Duodenal mucosa (tissue), 2 donors: ENCODE results near the gene CBL.

ENCODE experiments used
- H3K27ac ChIP-seq: one replicate; pipeline ENCODE4 v1.7.0; 2013; ENCODE audit warnings: low read depth, low read length
- H3K27me3 ChIP-seq, 2 donors: one replicate each; pipeline ENCODE4 v1.7.0; 2013; ENCODE audit warnings: low read length in 2 of 2, control low read depth in 1 of 2; ENCODE audit not compliant: insufficient read depth in 2 of 2, control insufficient read depth in 1 of 2
- H3K36me3 ChIP-seq, 2 donors: one replicate each; pipeline ENCODE4 v1.7.0; 2013; ENCODE audit warnings: low read length in 2 of 2, control low read depth in 1 of 2; ENCODE audit not compliant: insufficient read depth in 2 of 2, control insufficient read depth in 1 of 2
- H3K4me1 ChIP-seq, 2 donors: one replicate each; pipeline ENCODE4 v1.7.0; 2013; ENCODE audit warnings: low read length in 2 of 2, control low read depth in 1 of 2; ENCODE audit not compliant: insufficient read depth in 2 of 2, control insufficient read depth in 1 of 2
- H3K4me3 ChIP-seq, 2 donors: one replicate each; pipeline ENCODE4 v1.7.0; 2013; ENCODE audit warnings: low read length in 2 of 2, low read depth in 1 of 2
- H3K9ac ChIP-seq, 2 donors: one replicate each; pipeline ENCODE4 v1.7.0; 2013; ENCODE audit warnings: low read length in 2 of 2, low read depth in 1 of 2
- H3K9me3 ChIP-seq, 2 donors: one replicate each; pipeline ENCODE4 v1.7.0; 2013; ENCODE audit warnings: low read length in 2 of 2, control low read depth in 1 of 2; ENCODE audit not compliant: control insufficient read depth in 1 of 2

The CBL gene

GRCh38 chr11:119320776-119321524 lies 114.8 kb downstream of the CBL start:
- Histone ChIP-seq H3K27me3 (peaks cover 16 to 31% of the 10 kb centered on the region in 2 donors), H3K9ac (peak overlapping the region; percentile 64 to 65), H3K4me3 (peak overlapping the region; percentile 68 to 74), H3K36me3 (no peaks in the 10 kb centered on the region), H3K27ac (peak overlapping the region; percentile 78), H3K9me3 (no peaks in the 10 kb centered on the region), H3K4me1 (peaks cover 9 to 44% of the 10 kb centered on the region in 2 donors)

GRCh38 chr11:119322360-119322739 lies 116.2 kb downstream of the CBL start:
- no peak overlapping the region for H3K9ac ChIP-seq
- peak overlapping the region in 1 of 2 donors; percentile 3 for H3K4me3 ChIP-seq
- H3K27ac ChIP-seq = no peak overlapping the region
- H3K4me1 ChIP-seq = peaks cover 9 to 36% of the 10 kb centered on the region in 2 donors
- no peaks in the 10 kb centered on the region for H3K36me3 ChIP-seq
- peaks cover 8 to 21% of the 10 kb centered on the region in 2 donors for H3K27me3 ChIP-seq
- no peaks in the 10 kb centered on the region for H3K9me3 ChIP-seq

GRCh38 chr11:119322921-119323531 lies 116.9 kb downstream of the CBL start:
- H3K27ac ChIP-seq = no peak overlapping the region
- peaks cover 1 to 14% of the 10 kb centered on the region in 2 donors for H3K27me3 ChIP-seq
- H3K9ac ChIP-seq = no peak overlapping the region
- no peaks in the 10 kb centered on the region for H3K36me3 ChIP-seq
- H3K4me3 ChIP-seq = no peak overlapping the region
- peaks cover 9 to 29% of the 10 kb centered on the region in 2 donors for H3K4me1 ChIP-seq
- H3K9me3 ChIP-seq = no peaks in the 10 kb centered on the region

- peaks cover 9 to 25% of the 10 kb centered on the region in 2 donors for H3K4me1 ChIP-seq
- H3K27ac ChIP-seq = no peak overlapping the region
- H3K4me3 ChIP-seq = no peak overlapping the region
- no peaks in the 10 kb centered on the region for H3K9me3 ChIP-seq
- peaks cover 0 to 8% of the 10 kb centered on the region in 2 donors for H3K27me3 ChIP-seq
- H3K36me3 ChIP-seq = no peaks in the 10 kb centered on the region
- H3K9ac ChIP-seq = no peak overlapping the region
These were observed 117.4 kb downstream of the CBL start for GRCh38 chr11:119323532-119324033.

GRCh38 chr11:119324189-119324588 lies 118.0 kb downstream of the CBL start:
- Histone ChIP-seq H3K9me3 (no peaks in the 10 kb centered on the region), H3K27me3 (peaks cover 0 to 3% of the 10 kb centered on the region in 2 donors), H3K36me3 (no peaks in the 10 kb centered on the region), H3K4me1 (peaks cover 9 to 20% of the 10 kb centered on the region in 2 donors), H3K9ac (no peak overlapping the region), H3K4me3 (no peak overlapping the region), H3K27ac (no peak overlapping the region)

- H3K4me3 ChIP-seq = no peak overlapping the region
These were observed 123.2 kb downstream of the CBL start for GRCh38 chr11:119329320-119329719.

GRCh38 chr11:119330237-119330636 lies 124.1 kb downstream of the CBL start:
- Histone ChIP-seq H3K36me3 (no peaks in the 10 kb centered on the region), H3K27ac (no peak overlapping the region), H3K9me3 (no peaks in the 10 kb centered on the region), H3K4me3 (no peak overlapping the region), H3K4me1 (peaks cover 4 to 12% of the 10 kb centered on the region in 2 donors), H3K9ac (no peak overlapping the region), H3K27me3 (peaks cover 0 to 5% of the 10 kb centered on the region in 2 donors)

More at GRCh38 chr11:119329320-119329719, 123.2 kb downstream of the CBL start:
- Histone ChIP-seq H3K4me1 (peaks cover 0 to 5% of the 10 kb centered on the region in 2 donors), H3K9ac (no peak overlapping the region), H3K9me3 (no peaks in the 10 kb centered on the region), H3K27me3 (peaks cover 0 to 5% of the 10 kb centered on the region in 2 donors), H3K27ac (no peak overlapping the region), H3K36me3 (no peaks in the 10 kb centered on the region)

GRCh38 chr11:119332111-119332765 lies 126.1 kb downstream of the CBL start:
- Histone ChIP-seq H3K4me1 (peaks cover 15 to 31% of the 10 kb centered on the region in 2 donors), H3K9ac (no peak overlapping the region), H3K27me3 (peaks cover 0 to 5% of the 10 kb centered on the region in 2 donors), H3K27ac (no peak overlapping the region), H3K4me3 (no peak overlapping the region), H3K9me3 (no peaks in the 10 kb centered on the region), H3K36me3 (peaks cover 0 to 4% of the 10 kb centered on the region in 2 donors)

GRCh38 chr11:119334174-119334930 lies 128.2 kb downstream of the CBL start, which contains the start of gene RNF26:
TSS of gene RNF26 (plus strand) at chr11:119334527. CDS start at chr11:119335123, 596 bp downstream.
- peak within 1 kb of the TSS; percentile 95 to 98 for H3K4me3 ChIP-seq
- H3K36me3 ChIP-seq = peaks cover 0 to 4% of the 10 kb centered on the region in 2 donors
- peaks cover 3 to 4% of the 10 kb centered on the region in 2 donors for H3K27me3 ChIP-seq
- peaks cover 28 to 49% of the 10 kb centered on the region in 2 donors for H3K4me1 ChIP-seq
- peak within 1 kb of the TSS; percentile 64 for H3K27ac ChIP-seq
- H3K9me3 ChIP-seq = no peaks in the 10 kb centered on the region
- H3K9ac ChIP-seq = peak within 1 kb of the TSS; percentile 81 to 91
